ENCODE data around the gene PRKCQ. TPM values are rescaled to one million over a fixed set of nuclear protein-coding genes. Genes with fewer than 3 reads are reported as not detected.
A peak's percentile ranks its signal among the peaks of the same experiment; 100 is the strongest.
"Not testable (repeated sequence)": the region's sequence is repeated elsewhere in the genome, so short reads cannot be mapped to it uniquely, and the experiment has no call there.

Gene PRKCQ
- total RNA-seq, 2 experiments from 2014 or later, result 4.0 to 7.8 TPM

GRCh38 chr10:6445671-6446316 lies 134.3 kb downstream of the PRKCQ start:
- no peak overlapping the region for H3K4me3 ChIP-seq (ENCODE audit: low read depth, low read length, poor library complexity, severe bottlenecking)
- no peaks in the 10 kb centered on the region; the same call in 1 of the 2 replicates for H3K36me3 ChIP-seq (ENCODE audit: insufficient read depth, low read length)
- no peaks in the 10 kb centered on the region for H3K4me1 ChIP-seq (ENCODE audit: insufficient read depth, low read length, poor library complexity, severe bottlenecking)
- TF ChIP-seq EZH2phosphoT487 (IDR thresholded peaks at IDR 0.05; ENCODE audit: borderline replicate concordance, low read depth, low read length), result no peak
- TF ChIP-seq CTCF (conservative IDR thresholded peaks at IDR 0.05; ENCODE audit: low read length), result peak; percentile 97
- CTCF ChIA-PET (ENCODE audit: unreplicated experiment), result no interaction called here
- POLR2A ChIA-PET, result interaction anchor here (0.6 to 0.7 kb wide), 3 partner anchors 118 to 440 kb away, joined by 3 to 4 read pairs (median 3); no protein-coding TSS in a partner anchor
- DNase-seq (ENCODE audit: low spot score), result peak; percentile 57
- no peak overlapping the region for H3K4me2 ChIP-seq (ENCODE audit: low read length)
- no peak overlapping the region for H3K27ac ChIP-seq (ENCODE audit: low read depth, low read length, poor library complexity, severe bottlenecking)
- no peaks in the 10 kb centered on the region for H4K20me1 ChIP-seq (ENCODE audit: insufficient read depth, low read length)
- H2AFZ ChIP-seq (ENCODE audit: low read length), result no peak overlapping the region
- no peaks in the 10 kb centered on the region for H3K79me2 ChIP-seq (ENCODE audit: insufficient read depth, low read depth, low read length)
- no TSS peak for BruUV-seq (replicated peaks)
- no peaks in the 10 kb centered on the region for H3K9me3 ChIP-seq (ENCODE audit: low read length)
- intact Hi-C loops (cut with micrococcal nuclease; ENCODE audit: unreplicated experiment), result loop anchor here (5.0 kb wide), 1 partner anchor 232 kb away; no protein-coding TSS in a partner anchor
- no peaks in the 10 kb centered on the region for H3K9me2 ChIP-seq (ENCODE audit: insufficient read depth, low read length)

DNA sequence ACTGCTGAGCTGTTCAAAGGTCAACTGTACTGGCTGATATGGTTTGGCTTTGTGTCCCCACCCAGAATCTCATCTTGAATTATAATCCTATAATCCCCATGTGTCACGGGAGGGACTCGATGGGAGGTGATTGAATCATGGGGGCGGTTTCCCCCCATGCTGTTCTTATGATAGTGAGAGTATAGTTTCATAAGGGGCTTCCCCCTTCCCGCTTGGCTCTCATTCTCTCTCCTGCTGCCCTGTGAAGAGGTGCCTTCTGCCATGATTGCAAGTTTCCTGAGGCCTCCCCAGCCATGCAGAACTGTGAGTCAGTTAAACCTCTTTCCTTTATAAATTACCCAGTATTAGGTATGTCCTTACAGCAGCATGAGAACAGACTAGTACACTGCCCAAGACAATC lies 140.2 kb downstream of the PRKCQ start:
- H2AFZ ChIP-seq (ENCODE audit: low read length); H3K4me2 ChIP-seq (ENCODE audit: low read length); H3K79me2 ChIP-seq (ENCODE audit: insufficient read depth, low read depth, low read length); H3K4me1 ChIP-seq (ENCODE audit: insufficient read depth, low read length, poor library complexity, severe bottlenecking); H3K9me3 ChIP-seq (ENCODE audit: low read length); H3K4me3 ChIP-seq (ENCODE audit: low read depth, low read length, poor library complexity, severe bottlenecking); H3K9me2 ChIP-seq (ENCODE audit: insufficient read depth, low read length); H3K36me3 ChIP-seq (ENCODE audit: insufficient read depth, low read length); intact Hi-C loops (cut with micrococcal nuclease; ENCODE audit: unreplicated experiment); H3K27ac ChIP-seq (ENCODE audit: low read depth, low read length, poor library complexity, severe bottlenecking); BruUV-seq (replicated peaks); H4K20me1 ChIP-seq (ENCODE audit: insufficient read depth, low read length); CTCF ChIA-PET (ENCODE audit: unreplicated experiment); DNase-seq (ENCODE audit: low spot score): not testable (repeated sequence)
- POLR2A ChIA-PET, result interaction anchor here (0.6 kb wide), 1 partner anchor 144 kb away, joined by 3 read pairs; no protein-coding TSS in a partner anchor

GRCh38 chr10:6431861-6432260 lies 148.2 kb downstream of the PRKCQ start:
- H3K9me3 ChIP-seq (ENCODE audit: low read length), result no peaks in the 10 kb centered on the region
- no peaks in the 10 kb centered on the region for H4K20me1 ChIP-seq (ENCODE audit: insufficient read depth, low read length)
- H3K36me3 ChIP-seq (ENCODE audit: insufficient read depth, low read length), result no peaks in the 10 kb centered on the region
- no peaks in the 10 kb centered on the region for H3K9me2 ChIP-seq (ENCODE audit: insufficient read depth, low read length)
- no peak overlapping the region for H3K4me2 ChIP-seq (ENCODE audit: low read length)
- ChIA-PET CTCF (ENCODE audit: unreplicated experiment) (no interaction called here), POLR2A (no interaction called here)
- no peak overlapping the region for H3K27ac ChIP-seq (ENCODE audit: low read depth, low read length, poor library complexity, severe bottlenecking)
- no peaks in the 10 kb centered on the region for H3K4me1 ChIP-seq (ENCODE audit: insufficient read depth, low read length, poor library complexity, severe bottlenecking)
- TF ChIP-seq EZH2phosphoT487 (IDR thresholded peaks at IDR 0.05; ENCODE audit: borderline replicate concordance, low read depth, low read length) (no peak), CTCF (conservative IDR thresholded peaks at IDR 0.05; ENCODE audit: low read length) (no peak)
- no peak overlapping the region for H3K4me3 ChIP-seq (ENCODE audit: low read depth, low read length, poor library complexity, severe bottlenecking)
- BruUV-seq (replicated peaks), result no TSS peak
- H2AFZ ChIP-seq (ENCODE audit: low read length), result no peak overlapping the region
- DNase-seq (ENCODE audit: low spot score), result no peak
- intact Hi-C loops (cut with micrococcal nuclease; ENCODE audit: unreplicated experiment), result no loop called here
- no peaks in the 10 kb centered on the region for H3K79me2 ChIP-seq (ENCODE audit: insufficient read depth, low read depth, low read length)

Data from OCI-LY7 (cell line).